NCI-H446 (cell line): ENCODE results near the gene BMPER.
A peak's percentile ranks its signal among the peaks of the same experiment; 100 is the strongest.

Experiments used
- DNase-seq, 2 experiments: peaks; one replicate each; lab custom pipeline; 2025; lab: John Stamatoyannopoulos, UW

The BMPER gene

GRCh38 chr7:33970536-33970935, 65.2 kb downstream of the BMPER start:
- DNase-seq, result no peak

DNA sequence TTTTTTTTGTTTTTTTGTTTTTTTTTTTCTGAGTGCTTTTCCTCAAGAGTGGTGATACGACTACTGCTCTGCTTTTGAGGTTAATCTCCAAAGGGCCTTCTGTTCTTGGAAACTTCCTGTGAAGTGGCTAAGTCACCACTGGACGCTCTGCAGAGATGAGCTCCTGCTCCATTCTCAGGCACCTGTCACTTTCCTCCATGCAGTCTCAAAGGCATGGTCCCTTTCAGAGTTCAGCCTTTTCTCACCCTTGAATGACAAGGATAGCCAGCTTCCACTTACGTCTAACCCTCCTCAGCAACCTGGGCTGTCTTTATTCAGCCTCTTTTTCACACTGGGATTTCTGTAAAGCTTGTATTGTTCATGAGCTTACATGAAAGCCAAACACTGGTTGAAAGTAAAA, 65.8 kb downstream of the BMPER start:
- no peak for DNase-seq

DNA sequence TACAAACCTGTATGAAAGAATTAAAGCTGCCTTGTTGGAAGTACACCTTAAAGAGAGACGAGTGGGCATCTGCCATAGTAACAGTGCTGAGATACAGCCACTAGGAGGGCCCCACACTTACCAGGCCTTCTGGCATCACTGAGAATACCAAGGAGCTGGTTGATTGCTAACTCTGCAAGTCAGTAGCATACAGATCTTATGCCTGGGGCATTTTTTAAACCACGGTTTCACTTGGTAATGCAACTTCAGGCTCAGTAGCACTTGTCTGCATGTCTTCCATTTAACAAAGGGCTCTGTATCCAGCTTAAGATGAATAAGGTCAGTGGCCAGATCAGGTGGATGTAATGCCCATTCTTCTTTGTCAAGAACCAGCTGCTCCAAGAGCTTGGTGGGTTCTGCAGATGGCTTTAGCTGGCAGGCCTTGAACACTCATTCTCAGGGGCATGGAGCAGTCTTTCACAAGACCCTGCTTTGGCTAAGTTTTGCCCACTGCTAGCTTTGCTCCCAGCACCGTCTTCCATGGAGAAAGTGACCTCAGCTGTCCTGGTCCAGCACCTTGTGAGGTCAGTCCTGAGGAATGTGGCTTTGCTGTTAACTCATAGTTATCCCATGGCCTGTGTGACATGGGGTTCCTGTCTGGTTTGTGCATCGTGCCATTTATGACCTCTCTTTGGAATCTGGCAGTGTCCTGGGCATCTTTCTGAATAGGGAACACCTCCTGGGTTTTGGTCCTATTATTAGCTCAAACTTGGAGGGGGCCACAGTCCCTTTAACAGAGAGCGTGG, 68.1 kb downstream of the BMPER start:
- no peak for DNase-seq

DNA sequence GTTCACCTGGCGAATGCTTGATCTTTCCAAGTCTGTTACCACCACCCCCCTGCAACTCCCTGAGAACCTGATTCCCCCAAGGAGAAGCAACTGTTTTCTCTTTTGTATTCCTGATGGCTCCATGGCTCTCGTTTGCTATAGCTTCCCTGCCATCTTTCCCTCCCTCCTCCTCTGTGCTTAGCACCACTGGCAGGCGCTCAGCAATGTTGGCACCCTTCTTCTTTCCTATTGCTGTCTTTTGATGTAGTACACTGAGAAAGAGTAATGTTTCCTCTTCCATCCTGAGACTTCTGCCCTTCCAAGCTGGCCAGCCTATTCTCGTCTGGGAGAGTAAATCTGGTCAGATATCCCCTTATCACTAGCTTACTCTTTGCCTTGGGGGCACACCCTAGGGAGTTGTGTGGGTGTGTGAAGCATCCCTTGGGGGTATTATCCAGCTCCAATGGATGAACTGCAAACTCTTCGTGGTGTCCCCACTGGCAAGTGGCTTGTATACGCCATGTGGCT, 74.0 kb downstream of the BMPER start:
- DNase-seq, result no peak

DNA sequence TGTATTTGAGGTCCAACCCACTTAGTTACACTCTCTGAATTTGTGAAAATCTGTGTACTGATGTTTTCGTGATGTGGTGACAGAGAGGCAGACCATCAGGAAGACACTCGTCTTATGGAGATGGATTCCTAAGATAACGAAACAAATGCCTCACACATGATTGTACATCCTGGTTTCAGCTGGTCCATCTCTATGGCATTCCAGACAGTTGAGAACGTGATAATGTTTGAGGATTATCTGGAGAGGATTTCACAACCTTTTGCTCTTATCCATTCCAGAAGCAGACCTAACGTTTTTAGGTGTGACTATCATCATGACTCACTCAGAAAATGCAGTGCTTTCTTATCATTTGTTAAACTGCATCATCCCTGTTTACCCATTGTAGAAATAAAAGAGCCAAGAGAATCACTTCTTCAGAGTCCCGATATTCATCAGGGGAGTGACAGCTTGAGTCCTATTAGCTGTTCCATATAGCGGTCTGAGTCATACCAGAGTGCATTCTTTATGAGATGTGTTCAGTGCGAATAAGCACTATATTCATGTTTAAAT, 74.5 kb downstream of the BMPER start:
- DNase-seq, result no peak

GRCh38 chr7:33981226-33981625, 75.9 kb downstream of the BMPER start:
- DNase-seq, result no peak

DNA sequence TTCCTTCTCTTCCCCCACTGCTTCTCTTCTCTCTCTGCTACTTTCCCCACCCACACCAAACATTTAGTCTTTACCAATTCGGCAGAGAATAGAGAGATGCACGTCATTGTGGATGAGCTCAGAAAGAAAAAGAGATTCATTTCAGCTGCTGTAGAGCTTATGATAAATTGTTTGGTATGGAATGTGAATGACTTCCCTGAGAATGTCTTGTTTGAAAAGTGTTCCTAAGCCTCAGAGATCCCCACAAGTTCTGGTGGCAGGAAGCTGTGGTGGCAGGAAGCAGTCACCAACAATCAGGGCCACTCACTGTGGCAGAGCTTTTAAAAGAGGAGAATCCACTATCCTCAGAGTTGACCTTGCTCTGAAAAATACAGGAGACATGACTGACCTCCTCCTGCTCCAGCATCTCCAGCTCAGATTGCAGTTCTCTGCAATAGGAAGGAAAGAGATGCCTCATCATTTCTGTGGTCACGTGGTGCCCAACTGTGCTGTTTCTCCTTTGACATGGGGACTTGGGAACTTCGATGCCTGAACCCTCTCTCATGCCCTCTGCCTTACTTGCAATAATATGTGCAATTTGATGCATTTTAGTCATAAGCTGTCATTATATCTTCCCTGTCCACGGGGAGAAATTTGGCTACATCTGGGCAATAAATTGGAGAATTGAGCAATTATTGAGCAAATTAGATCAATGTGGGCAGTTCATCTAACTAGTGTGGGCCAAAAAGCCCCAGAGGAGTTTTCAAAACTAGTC, 76.5 kb downstream of the BMPER start:
- no peak for DNase-seq

- DNase-seq, result peak; percentile 6 to 55
Observed at GRCh38 chr7:33982425-33982786, 77.1 kb downstream of the BMPER start.

DNA sequence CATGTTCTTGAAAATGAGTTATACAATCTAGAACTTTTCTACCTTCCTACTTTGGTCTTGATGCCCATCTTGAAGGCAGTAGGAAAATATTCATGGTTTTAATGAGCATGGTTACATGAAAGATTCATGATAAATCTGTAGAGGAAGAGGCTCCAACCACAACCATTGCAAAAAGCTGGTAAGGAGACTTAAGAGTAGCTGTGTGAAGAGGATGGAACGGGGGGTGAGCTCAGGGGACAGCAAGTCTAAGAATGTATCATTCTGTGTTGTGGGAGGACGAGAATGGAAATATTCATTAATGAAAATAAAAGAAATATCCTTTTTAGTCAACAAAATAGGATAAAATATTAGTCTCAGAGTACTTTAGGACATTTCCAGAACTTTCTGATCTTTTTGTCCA, 81.1 kb downstream of the BMPER start:
- DNase-seq, result no peak

DNA sequence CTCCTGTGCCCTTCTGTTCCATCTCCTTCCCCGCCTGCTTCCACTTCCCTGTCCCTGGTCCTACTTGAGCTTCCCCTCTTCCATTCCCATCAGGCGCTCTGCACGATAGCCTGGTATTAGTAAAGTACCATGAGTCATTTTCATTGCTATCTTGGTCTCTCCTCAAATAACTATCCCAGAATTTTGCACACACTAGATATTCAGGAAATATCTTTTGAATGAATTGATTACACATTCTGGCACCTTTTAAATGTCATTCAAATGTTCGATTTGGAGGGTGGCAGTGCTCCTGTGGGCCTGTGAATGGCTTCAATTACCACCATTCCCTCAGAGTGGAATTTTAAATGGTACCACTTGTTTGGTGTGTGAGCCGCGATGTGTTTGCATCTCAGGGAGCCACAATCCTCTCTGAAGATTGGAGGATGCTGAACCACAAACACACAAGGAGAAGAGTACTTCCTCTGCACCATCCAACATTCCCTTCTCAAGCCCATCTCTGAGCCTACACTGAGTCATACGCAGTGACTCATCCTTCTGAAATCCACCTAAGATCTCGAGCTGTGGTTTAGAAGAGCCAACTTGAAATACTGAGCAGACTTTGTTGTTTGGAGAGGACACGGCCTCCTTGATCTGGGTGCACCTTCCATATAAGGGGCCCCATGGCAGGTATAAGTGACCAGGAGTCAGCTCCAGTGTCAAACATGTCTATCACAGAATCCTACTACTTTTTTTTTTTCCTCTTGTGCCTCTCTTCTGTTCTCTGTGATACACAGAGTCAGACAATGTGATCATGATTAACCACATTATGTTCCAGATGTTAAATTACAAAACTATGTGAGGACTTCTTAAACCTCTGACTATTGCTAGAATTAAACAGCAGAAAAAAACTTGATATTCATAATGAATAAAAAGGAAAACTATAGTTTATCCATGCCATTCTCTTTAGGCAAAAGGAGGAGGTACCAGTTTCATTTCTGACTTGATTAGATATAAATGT, 81.9 kb downstream of the BMPER start:
- DNase-seq, result peak in 1 of 2 experiments; percentile 49

DNA sequence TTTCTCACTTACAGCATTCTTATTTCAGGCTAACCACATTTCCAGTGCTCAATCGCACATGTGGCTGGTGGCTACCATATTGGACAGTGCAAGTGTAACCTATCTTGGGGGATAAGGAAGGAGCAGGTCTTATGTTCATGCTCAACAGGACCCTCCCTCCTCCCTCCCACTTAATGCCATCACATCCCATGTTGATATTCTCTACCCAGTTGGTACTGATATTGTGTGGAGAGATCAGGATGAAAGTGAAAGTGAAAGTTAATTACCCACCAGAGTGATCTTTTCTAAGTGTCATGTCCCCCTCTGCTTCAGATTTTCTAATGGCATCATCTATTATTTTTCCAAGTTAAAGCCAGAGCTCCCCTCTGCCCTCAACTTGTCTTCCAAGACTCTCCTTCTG, 91.6 kb downstream of the BMPER start:
- DNase-seq, result no peak

DNA sequence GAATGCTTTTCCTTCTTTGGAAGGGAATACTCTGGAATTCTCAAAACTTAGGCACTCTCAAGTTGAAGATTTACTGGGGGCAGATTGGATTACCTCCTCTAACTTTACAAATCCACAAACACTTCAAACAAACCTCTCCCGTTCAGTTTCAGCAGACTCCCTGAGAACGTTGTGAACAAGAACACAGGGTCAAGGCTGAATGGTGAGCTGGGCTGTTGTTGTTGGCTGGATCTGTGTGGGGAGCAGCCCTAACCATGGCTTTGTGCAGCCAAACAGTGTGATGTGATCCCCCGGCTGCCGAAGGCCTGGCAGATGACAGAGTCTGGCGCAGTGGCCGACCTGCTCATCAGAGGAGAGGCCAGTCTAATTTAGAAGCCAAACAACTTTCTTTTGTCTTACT, 93.1 kb downstream of the BMPER start:
- no peak for DNase-seq

DNA sequence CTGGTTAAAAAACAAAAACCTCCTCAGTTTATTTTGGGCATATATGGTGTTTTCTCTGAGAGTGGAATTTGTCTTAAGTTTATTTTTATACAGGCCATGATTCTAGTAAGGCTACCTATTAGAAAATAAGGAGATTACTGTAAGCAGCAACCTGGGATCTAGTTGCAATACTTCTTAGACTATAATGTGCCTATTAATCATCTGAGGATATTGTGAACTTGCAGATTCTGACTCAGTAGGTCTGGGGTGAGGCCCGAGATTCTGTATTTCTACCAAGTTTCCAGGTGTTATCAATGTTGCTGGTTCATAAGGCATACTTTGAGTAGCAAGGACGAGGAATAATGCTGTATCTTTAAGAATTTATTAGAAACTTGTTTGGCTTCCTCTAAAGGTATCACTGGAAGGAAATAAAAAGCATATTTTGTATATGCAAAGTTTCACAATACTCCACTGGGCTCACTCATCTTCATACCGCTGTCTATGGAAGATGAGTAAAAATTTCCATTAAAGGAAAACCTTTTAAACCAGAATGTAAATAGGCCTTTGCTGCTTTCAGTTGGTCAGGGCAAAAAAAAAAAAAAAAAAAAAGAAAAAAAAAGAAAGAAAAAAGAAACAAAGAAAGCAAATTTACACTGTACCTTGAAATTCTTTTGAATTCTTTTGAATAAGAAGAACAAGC, 105.8 kb downstream of the BMPER start:
- DNase-seq, result no peak

- DNase-seq, result no peak
Observed at GRCh38 chr7:34011696-34012095, 106.4 kb downstream of the BMPER start.

GRCh38 chr7:34013421-34013820, 108.1 kb downstream of the BMPER start:
- DNase-seq, result no peak

DNA sequence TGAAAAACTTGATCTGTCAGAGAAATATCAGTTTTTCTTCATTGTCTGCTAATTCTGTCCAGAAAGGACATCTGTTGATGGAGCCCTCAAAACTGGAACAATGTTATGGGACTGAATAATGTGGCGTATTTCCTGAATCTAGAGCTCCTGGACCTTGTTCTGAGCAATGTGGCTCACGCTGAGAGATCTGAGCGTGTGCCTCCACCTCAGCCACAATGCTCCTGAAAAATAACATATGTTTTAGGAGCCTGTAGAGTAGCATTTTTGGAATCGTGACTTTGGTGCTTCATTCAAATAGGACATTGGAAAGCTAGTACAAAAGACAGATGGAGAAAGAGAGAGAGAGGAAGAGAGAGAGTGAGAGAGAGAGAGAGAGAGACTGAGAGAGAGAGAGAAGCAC, 110.3 kb downstream of the BMPER start:
- DNase-seq, result no peak

GRCh38 chr7:34016876-34017275, 111.5 kb downstream of the BMPER start:
- DNase-seq, result peak in 1 of 2 experiments; percentile 42

GRCh38 chr7:34019301-34019790, 114.0 kb downstream of the BMPER start:
- DNase-seq, result no peak

- no peak for DNase-seq
Observed at GRCh38 chr7:34022626-34023025, 117.3 kb downstream of the BMPER start.

DNA sequence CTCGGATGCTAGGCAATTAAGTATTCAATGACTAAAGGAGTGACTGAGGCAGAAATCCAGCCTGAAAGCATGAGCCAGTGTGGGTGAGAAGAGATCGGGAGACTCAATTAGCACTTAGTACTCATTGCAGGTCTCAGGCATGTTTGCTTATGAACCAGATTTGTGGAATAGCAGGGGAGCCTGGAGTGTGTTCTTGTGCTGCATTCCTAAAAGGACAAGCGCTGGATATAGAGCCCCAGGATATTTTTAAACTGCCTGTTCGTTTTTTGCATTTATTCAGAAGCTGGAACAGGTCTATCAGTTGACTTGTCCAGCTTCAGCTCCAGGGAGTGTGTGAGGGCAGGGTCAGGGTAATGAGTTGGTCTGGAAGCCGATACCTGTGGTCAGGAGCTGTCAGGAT, 120.3 kb downstream of the BMPER start:
- no peak for DNase-seq
